ENCODE measurements around the gene GGN.

DNA sequence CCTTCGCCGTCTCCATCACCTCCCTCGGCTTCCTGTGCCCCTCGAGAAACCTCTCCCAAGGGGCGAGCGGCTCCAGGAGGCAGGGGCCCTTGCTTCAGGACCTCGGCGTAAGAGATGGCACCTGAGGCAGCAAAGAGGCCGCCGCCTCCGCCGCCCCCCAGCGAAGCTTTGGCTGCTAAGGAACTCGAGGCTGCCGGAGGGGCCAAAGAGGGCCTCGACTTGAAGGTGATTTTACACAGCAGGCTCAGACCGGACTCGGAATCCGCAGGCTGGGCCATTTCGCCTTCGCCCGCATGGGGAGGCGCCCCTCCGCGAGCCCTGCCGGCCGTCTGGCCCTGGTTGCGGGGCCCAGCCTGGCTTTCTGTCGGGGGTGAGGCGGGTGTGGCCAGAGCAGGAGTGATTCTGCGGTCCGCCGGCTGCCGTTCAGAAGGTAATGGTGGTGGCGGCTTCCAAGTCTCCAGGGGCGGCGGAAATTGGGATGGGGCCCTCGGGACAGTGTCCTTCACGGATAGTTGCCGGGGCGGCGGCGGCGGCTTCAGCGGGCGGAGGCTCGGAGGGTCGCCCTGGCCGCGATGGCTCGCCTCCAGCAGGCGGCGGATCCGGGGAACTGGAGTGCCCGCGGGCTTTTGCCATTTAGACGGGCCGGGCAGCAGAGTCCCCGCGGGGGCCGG lies 1.4 kb downstream of the GGN start:
- TF ChIP-seq, protein P1, sequence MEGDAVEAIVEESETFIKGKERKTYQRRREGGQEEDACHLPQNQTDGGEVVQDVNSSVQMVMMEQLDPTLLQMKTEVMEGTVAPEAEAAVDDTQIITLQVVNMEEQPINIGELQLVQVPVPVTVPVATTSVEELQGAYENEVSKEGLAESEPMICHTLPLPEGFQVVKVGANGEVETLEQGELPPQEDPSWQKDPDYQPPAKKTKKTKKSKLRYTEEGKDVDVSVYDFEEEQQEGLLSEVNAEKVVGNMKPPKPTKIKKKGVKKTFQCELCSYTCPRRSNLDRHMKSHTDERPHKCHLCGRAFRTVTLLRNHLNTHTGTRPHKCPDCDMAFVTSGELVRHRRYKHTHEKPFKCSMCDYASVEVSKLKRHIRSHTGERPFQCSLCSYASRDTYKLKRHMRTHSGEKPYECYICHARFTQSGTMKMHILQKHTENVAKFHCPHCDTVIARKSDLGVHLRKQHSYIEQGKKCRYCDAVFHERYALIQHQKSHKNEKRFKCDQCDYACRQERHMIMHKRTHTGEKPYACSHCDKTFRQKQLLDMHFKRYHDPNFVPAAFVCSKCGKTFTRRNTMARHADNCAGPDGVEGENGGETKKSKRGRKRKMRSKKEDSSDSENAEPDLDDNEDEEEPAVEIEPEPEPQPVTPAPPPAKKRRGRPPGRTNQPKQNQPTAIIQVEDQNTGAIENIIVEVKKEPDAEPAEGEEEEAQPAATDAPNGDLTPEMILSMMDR (IDR thresholded peaks at IDR 0.05) = no peak
- no peak for TF ChIP-seq POLR2A (IDR thresholded peaks at IDR 0.05)

Data from tibial nerve (tissue), 3 donors.